Activated T-helper 17 cell treated with anti-CD3 and anti-CD28 coated beads, Interleukin-2, amount 50 U/mL, for 72 hours (primary cell): ENCODE results near the gene SLC16A12. TPM values are rescaled to one million over a fixed set of nuclear protein-coding genes. Genes with fewer than 3 reads are reported as not detected.
A peak's percentile ranks its signal among the peaks of the same experiment; 100 is the strongest.
"Not testable (repeated sequence)": the region's sequence is repeated elsewhere in the genome, so short reads cannot be mapped to it uniquely, and the experiment has no call there.

Experiments used
- ATAC-seq: fragments of 150-1000 bp; cut with Tn5 transposase; replicated peaks from 2 replicates; pipeline ENCODE4 v1.10.0; 2021; ENCODE audit warnings: mild to moderate bottlenecking, moderate library complexity
- H3K27ac Mint-ChIP-seq: one replicate; pipeline ENCODE4 v1.8.0; 2022; ENCODE audit warnings: mixed read lengths
- H3K27me3 Mint-ChIP-seq: one replicate; pipeline ENCODE4 v1.8.0; 2022; ENCODE audit warnings: mixed read lengths
- H3K36me3 Mint-ChIP-seq: one replicate; pipeline ENCODE4 v1.8.0; 2022; ENCODE audit warnings: low read depth, mild to moderate bottlenecking, mixed read lengths
- H3K4me1 Mint-ChIP-seq: one replicate; pipeline ENCODE4 v1.8.0; 2022; ENCODE audit warnings: mixed read lengths
- H3K4me3 Mint-ChIP-seq: one replicate; pipeline ENCODE4 v1.8.0; 2022; ENCODE audit warnings: mild to moderate bottlenecking, mixed read lengths
- H3K9me3 Mint-ChIP-seq: one replicate; pipeline ENCODE4 v1.8.0; 2022; ENCODE audit warnings: mixed read lengths
- total RNA-seq, 2 donors: library from RNA; stranded (reverse); gene quantifications; one replicate each; pipeline ENCODE4 v1.2.3, GENCODE V29; 2022

Gene SLC16A12
- total RNA-seq, 2 donors from 2014 or later = not detected

GRCh38 chr10:89416465-89416864, 118.9 kb downstream of the SLC16A12 start:
- Mint-ChIP-seq H3K9me3 (no peaks in the 10 kb centered on the region), H3K27me3 (no peaks in the 10 kb centered on the region), H3K36me3 (peaks cover 42% of the 10 kb centered on the region), H3K4me3 (peak overlapping the region; percentile 91), H3K4me1 (peaks cover 27% of the 10 kb centered on the region), H3K27ac (peak overlapping the region; percentile 89)
- ATAC-seq = no peak

- Mint-ChIP-seq H3K4me3 (peak overlapping the region; percentile 91), H3K36me3 (peaks cover 29% of the 10 kb centered on the region), H3K27ac (peak overlapping the region; percentile 89), H3K27me3 (no peaks in the 10 kb centered on the region), H3K4me1 (peaks cover 28% of the 10 kb centered on the region), H3K9me3 (no peaks in the 10 kb centered on the region)
- ATAC-seq = peak; percentile 49
Observed at GRCh38 chr10:89414879-89415821, 120.2 kb downstream of the SLC16A12 start.

- ATAC-seq = peak; percentile 80
- Mint-ChIP-seq H3K36me3 (peaks cover 28% of the 10 kb centered on the region), H3K4me1 (peaks cover 28% of the 10 kb centered on the region)
Observed at GRCh38 chr10:89414146-89414878, 121.1 kb downstream of the SLC16A12 start, which contains the start of gene IFIT5. Gene IFIT5, plus strand, starts transcription at chr10:89414568. Its CDS starts 231 bp downstream, at chr10:89414799.

GRCh38 chr10:89413398-89413912, 121.9 kb downstream of the SLC16A12 start:
- Mint-ChIP-seq H3K27ac (peak overlapping the region; percentile 93), H3K4me3 (peak overlapping the region; percentile 91), H3K9me3 (no peaks in the 10 kb centered on the region), H3K27me3 (no peaks in the 10 kb centered on the region), H3K36me3 (peaks cover 27% of the 10 kb centered on the region), H3K4me1 (peaks cover 28% of the 10 kb centered on the region)
- ATAC-seq = no peak

More at GRCh38 chr10:89414146-89414878, 121.1 kb downstream of the SLC16A12 start, which contains the start of gene IFIT5:
- Mint-ChIP-seq H3K27me3 (no peaks in the 10 kb centered on the region), H3K4me3 (peak within 1 kb of the TSS; percentile 91), H3K27ac (peak within 1 kb of the TSS; percentile 93), H3K9me3 (no peaks in the 10 kb centered on the region)

- peaks cover 15% of the 10 kb centered on the region for H3K36me3 Mint-ChIP-seq
- not testable (repeated sequence) for H3K9me3 Mint-ChIP-seq, H3K27ac Mint-ChIP-seq, H3K27me3 Mint-ChIP-seq, H3K4me3 Mint-ChIP-seq, ATAC-seq
- H3K4me1 Mint-ChIP-seq = peaks cover 22% of the 10 kb centered on the region
Observed at GRCh38 chr10:89412276-89412675, 123.1 kb downstream of the SLC16A12 start.

GRCh38 chr10:89411135-89411534, 124.3 kb downstream of the SLC16A12 start:
- H3K4me3 Mint-ChIP-seq, ATAC-seq, H3K27me3 Mint-ChIP-seq: not testable (repeated sequence)

GRCh38 chr10:89410551-89410950, 124.8 kb downstream of the SLC16A12 start:
- Mint-ChIP-seq H3K4me3 (peak overlapping the region; percentile 5), H3K4me1 (peaks cover 13% of the 10 kb centered on the region)
- H3K9me3 Mint-ChIP-seq, H3K27ac Mint-ChIP-seq, H3K27me3 Mint-ChIP-seq, ATAC-seq, H3K36me3 Mint-ChIP-seq: not testable (repeated sequence)

More at GRCh38 chr10:89411135-89411534, 124.3 kb downstream of the SLC16A12 start:
- H3K4me1 Mint-ChIP-seq = peaks cover 17% of the 10 kb centered on the region
- H3K36me3 Mint-ChIP-seq, H3K9me3 Mint-ChIP-seq, H3K27ac Mint-ChIP-seq: not testable (repeated sequence)

GRCh38 chr10:89409282-89409681, 126.1 kb downstream of the SLC16A12 start:
- H3K27ac Mint-ChIP-seq, H3K4me3 Mint-ChIP-seq, H3K36me3 Mint-ChIP-seq, ATAC-seq, H3K9me3 Mint-ChIP-seq, H3K27me3 Mint-ChIP-seq: not testable (repeated sequence)
- H3K4me1 Mint-ChIP-seq = peaks cover 13% of the 10 kb centered on the region

GRCh38 chr10:89407792-89408191, 127.6 kb downstream of the SLC16A12 start:
- not testable (repeated sequence) for H3K4me3 Mint-ChIP-seq, H3K9me3 Mint-ChIP-seq, H3K4me1 Mint-ChIP-seq, ATAC-seq, H3K27ac Mint-ChIP-seq, H3K27me3 Mint-ChIP-seq
- H3K36me3 Mint-ChIP-seq = peaks cover 10% of the 10 kb centered on the region

GRCh38 chr10:89406178-89406577, 129.2 kb downstream of the SLC16A12 start:
- H3K4me1 Mint-ChIP-seq, H3K4me3 Mint-ChIP-seq, H3K27me3 Mint-ChIP-seq, H3K9me3 Mint-ChIP-seq, H3K27ac Mint-ChIP-seq, ATAC-seq: not testable (repeated sequence)
- peaks cover 11% of the 10 kb centered on the region for H3K36me3 Mint-ChIP-seq

GRCh38 chr10:89404104-89405047, 131.0 kb downstream of the SLC16A12 start:
- Mint-ChIP-seq H3K9me3 (no peaks in the 10 kb centered on the region), H3K4me1 (no peaks in the 10 kb centered on the region), H3K36me3 (peaks cover 11% of the 10 kb centered on the region), H3K4me3 (no peak overlapping the region), H3K27ac (no peak overlapping the region), H3K27me3 (no peaks in the 10 kb centered on the region)
- no peak for ATAC-seq

GRCh38 chr10:89403043-89403442, 132.4 kb downstream of the SLC16A12 start:
- peaks cover 11% of the 10 kb centered on the region for H3K36me3 Mint-ChIP-seq
- H3K4me1 Mint-ChIP-seq = no peaks in the 10 kb centered on the region
- no peak overlapping the region for H3K4me3 Mint-ChIP-seq
- no peaks in the 10 kb centered on the region for H3K9me3 Mint-ChIP-seq
- no peak for ATAC-seq
- H3K27ac Mint-ChIP-seq = no peak overlapping the region
- H3K27me3 Mint-ChIP-seq = no peaks in the 10 kb centered on the region

GRCh38 chr10:89399956-89400355, 135.4 kb downstream of the SLC16A12 start:
- H3K27ac Mint-ChIP-seq = no peak overlapping the region
- H3K4me3 Mint-ChIP-seq = no peak overlapping the region
- H3K27me3 Mint-ChIP-seq = no peaks in the 10 kb centered on the region
- no peak for ATAC-seq
- H3K9me3 Mint-ChIP-seq = no peaks in the 10 kb centered on the region
- H3K36me3 Mint-ChIP-seq = peaks cover 11% of the 10 kb centered on the region
- no peaks in the 10 kb centered on the region for H3K4me1 Mint-ChIP-seq
